Dedifferentiated amniotic fluid mesenchymal stem cell (primary cell): ENCODE measurements around the gene DNAH10.

Experiments used
- DNase-seq: peaks from one replicate; pipeline ENCODE4 v3.0.0-alpha.2; 2016; ENCODE audit errors: extremely low spot score

The DNAH10 gene

GRCh38 chr12:123971770-123972456, 209.8 kb downstream of the DNAH10 start:
- DNase-seq = peak; percentile 22

DNA sequence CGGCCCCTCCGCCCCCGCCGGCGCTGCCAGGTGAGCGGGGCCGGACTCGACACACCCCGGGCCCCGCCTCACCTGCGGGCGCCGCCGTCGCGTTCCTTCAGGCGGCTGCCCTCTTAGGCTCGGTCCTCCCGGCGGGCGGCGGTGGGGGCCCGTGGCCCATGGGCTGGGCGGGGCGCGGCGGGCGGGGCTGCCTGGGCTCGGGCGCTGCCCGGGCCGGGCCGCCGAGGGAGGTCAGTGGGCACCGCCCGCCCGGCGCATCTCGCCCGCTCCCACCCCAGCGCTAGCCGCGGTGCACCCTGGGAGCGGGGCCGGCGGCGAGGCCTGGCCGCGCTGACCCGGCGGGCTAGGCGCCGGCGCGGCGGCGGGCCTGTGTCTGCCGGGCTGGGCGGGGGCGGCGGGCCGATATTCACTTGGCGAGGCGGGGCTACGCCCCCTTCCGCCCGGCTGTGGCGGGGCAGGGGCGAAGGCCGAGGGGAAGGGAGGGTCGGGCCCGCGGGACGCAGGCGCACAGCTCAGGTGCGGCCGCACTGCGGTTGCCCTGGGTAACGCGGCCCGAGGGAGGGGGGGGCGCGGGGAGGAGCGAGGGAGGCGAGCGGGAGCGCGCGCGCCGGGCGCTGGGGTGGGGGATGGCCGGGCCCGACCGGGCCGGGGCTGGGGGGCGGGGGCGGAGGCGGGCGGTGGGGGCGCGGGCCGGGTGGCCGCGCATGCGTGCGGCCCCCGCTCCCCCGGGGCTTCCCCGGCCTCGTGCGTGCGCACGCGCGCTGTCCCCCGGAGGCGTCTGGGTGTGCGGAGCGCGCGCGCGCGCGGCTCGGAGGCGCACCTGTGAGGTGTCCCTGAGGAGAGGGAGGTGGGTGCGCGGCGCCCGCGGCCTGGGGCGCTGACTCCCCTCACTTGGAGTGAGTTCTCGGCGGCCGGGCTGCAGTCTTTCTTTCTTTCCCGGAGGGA, 210.6 kb downstream of the DNAH10 start, which contains the start of the genes CCDC92 and ZNF664:
Gene CCDC92 (minus strand): TSS at position 375 of the 945 bp plus-strand sequence. CDS start 28,526 bp downstream, outside the sequence.
Gene ZNF664 (plus strand): TSS at position 759 of the 945 bp plus-strand sequence. CDS start 38,930 bp downstream, outside the sequence.
- peak; percentile 79 for DNase-seq

DNA sequence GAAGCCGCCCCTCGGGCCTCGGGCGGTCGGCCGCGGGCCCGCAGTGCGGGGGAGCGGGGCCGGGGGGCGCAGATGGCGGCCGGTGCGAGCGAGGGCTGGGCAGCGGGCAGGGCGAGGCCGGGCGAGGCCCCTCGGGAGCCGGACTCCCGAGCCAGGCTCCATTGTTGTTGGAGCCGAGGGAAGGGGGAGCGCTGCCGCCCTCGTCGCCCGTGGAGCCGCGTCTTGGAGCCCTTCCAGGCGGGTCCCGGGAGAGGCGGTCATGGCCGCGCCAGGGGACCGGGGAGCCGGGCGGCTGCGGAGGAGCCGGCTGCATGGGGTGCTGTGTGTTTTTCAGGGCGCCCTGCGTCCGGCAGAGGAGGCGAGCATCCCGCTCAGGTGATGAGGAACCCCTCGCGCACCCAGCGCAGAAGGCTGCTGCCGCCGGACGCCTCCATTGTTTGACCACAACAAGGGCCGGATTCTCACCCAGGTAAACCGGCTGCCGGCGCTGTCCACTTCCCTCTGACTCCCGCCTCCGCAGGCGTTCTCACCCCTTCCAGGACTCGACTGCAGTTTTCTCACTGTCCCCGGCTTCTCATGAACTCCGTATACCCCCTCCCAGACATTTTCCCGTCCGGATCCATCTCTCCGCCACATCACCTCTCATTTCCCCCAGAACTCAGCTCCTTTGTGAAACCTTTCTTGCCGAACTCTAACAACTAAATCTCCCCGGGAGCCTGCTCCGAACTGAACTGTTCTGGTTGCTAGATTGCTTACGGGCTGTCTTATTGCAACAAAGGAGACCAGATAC, 211.6 kb downstream of the DNAH10 start:
- no peak for DNase-seq

DNA sequence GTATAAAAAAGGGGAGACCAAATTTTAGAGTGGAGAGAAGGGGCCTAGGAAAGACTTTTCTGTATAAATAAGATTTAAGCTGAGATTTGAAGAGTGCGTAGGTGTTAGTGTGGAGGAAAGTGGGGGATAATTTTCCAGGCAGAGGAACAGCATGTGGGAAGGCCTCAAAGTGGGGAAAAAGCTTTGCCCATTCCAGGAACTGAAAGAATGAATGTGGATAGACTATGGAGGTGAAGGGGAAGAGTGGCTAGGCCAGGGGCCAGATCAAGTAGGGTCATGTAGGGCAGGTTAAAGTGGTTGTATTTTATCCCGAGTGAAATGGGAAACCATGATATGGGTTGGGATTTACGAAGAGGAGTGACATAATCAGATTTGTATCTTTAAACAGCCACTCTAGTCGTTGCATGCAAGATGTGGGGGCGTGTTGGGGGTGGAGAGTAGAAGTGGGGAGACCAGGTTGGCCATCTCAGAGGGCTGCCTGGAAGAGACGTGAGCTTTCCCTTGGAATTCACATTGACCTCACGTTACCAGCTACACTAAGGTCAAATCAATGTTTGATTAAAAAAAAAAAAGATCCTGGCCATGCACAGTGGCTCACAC, 214.2 kb downstream of the DNAH10 start:
- no peak for DNase-seq

GRCh38 chr12:123979566-123979965, 217.5 kb downstream of the DNAH10 start:
- no peak for DNase-seq

DNA sequence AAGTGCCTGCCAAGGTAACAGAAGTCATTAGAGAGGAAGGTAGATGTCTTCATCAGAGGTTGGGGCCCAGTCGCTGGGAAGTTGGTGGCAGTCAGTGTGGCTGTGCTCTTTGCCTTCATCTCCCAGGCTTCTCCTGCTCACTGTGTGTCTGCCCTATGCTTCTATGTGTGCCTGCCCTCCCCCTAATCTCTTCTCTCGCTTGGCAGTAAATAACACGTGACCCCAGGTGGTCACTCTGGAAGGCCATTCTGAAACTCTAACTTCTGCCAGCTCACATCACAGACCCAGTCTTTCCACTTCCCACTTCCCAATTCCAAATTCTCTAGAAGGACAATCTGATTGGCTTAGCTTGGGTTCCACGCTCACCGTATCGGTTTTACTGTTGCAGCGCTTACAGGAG, 220.2 kb downstream of the DNAH10 start:
- no peak for DNase-seq

GRCh38 chr12:123983822-123984485, 221.9 kb downstream of the DNAH10 start:
- peak; percentile 81 for DNase-seq

DNA sequence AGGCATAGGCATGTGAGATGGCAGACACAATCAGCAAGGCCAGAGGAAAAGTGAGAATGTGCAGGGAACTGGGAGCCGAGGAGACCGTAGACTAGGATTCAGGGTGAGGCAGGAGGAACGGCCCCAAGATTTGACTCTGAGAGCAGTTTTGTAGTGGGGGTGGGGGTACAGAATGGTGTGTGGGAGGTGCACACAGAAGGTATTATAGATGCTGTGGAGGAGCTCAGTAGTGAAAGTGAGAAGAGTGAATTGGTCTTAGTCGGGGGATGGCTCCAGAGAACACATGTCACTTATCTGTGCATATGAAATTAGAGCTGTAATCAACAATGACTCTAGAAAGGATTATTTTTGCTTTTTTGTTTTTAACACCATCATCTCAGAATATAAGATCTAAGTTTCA, 222.8 kb downstream of the DNAH10 start:
- no peak for DNase-seq
